Peyer's patch (tissue), 4 donors: ENCODE data around the gene ZYX.

Source experiments
- CTCF ChIP-seq, 6 experiments: fragments of 450-650 bp in 4 of 6; fragments of 200-600 bp in 2 of 6; sonication (generic) in 1 of 6; IDR thresholded peaks; one replicate each; pipeline ENCODE4 v1.5.1; 2017 to 2019; ENCODE audit warnings: antibody characterized with exemption in 6 of 6, mild to moderate bottlenecking in 3 of 6, moderate library complexity in 1 of 6
- POLR2A ChIP-seq, 2 donors: fragments of 450-650 bp; IDR thresholded peaks; one replicate each; pipeline ENCODE4 v1.5.1; 2017; ENCODE audit warnings: antibody characterized with exemption in 2 of 2, mild to moderate bottlenecking in 2 of 2, moderate library complexity in 2 of 2

- no peak for TF ChIP-seq CTCF (IDR thresholded peaks at IDR 0.05)
- no peak for TF ChIP-seq POLR2A (IDR thresholded peaks at IDR 0.05)
Observed at GRCh38 chr7:143375298-143376034, 5.7 kb upstream of the ZYX start.
